ENCODE data around the gene CRTC1. TPM values are rescaled to one million over a fixed set of nuclear protein-coding genes. Genes with fewer than 3 reads are reported as not detected.

Gene CRTC1
- total RNA-seq, 4 donors from 2014 or later, result 12.3 to 15.9 (median 13.1) TPM

DNA sequence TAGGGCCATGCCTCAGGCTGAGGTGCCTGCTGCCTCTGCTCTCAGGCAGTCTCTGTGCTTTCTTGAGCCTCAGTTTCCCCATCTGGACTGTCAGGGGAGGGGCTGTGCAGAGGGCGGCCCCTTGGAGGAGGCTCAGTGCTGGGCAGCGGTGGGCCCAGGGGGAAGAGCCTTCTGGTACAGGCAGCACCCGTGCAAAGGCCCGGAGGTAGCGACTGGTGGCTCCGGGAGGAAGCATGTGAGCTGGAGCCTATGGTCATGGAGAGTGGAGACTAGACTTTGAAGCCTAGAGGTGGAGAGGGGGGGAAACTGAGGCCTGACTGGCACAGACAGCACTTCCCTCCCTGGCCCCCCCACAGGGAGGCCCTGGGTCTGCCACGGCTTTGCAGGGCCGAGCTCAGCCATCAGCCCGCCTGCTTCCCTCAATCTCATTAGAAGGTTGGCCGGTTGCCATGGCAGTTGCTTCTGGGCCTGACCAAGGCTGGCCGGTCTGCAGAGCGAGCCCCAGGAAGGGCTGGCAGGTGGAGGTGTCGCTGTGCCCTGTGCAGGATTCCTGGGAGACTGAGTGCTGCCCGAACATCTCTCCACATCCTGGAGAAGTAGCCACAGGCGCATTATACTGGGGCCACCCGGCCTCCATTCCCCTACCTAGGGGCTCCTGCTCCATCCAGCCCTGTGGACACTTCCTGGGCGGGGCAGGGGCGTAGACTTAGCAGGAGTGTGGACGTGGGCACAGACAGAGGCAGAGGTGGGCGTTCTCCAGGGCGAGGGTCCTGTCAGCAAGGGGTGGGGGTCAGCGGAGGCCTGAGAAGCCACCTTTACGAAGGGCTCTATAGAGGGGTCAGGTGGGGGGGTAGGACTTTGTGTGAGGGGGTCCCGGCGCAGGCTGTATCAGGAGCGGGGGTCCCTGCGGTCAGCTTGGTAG is 53.2 kb downstream of the CRTC1 start:
- intact Hi-C loops (cut with DNase I), result no loop called here
- Histone ChIP-seq H3K27ac (no peak overlapping the region), H3K27me3 (no peaks in the 10 kb centered on the region), H3K4me3 (replicated peaks in 1 of 3) (no peak overlapping the region), H3K9me3 (no peaks in the 10 kb centered on the region), H3K36me3 (no peaks in the 10 kb centered on the region), H3K4me1 (peaks cover 41 to 53% of the 10 kb centered on the region in 2 donors)
- 82 to 86% methylated on average over 21 to 24 of the region's 27 CpGs for WGBS, 2 donors
- TF ChIP-seq, protein P1, sequence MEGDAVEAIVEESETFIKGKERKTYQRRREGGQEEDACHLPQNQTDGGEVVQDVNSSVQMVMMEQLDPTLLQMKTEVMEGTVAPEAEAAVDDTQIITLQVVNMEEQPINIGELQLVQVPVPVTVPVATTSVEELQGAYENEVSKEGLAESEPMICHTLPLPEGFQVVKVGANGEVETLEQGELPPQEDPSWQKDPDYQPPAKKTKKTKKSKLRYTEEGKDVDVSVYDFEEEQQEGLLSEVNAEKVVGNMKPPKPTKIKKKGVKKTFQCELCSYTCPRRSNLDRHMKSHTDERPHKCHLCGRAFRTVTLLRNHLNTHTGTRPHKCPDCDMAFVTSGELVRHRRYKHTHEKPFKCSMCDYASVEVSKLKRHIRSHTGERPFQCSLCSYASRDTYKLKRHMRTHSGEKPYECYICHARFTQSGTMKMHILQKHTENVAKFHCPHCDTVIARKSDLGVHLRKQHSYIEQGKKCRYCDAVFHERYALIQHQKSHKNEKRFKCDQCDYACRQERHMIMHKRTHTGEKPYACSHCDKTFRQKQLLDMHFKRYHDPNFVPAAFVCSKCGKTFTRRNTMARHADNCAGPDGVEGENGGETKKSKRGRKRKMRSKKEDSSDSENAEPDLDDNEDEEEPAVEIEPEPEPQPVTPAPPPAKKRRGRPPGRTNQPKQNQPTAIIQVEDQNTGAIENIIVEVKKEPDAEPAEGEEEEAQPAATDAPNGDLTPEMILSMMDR (IDR thresholded peaks at IDR 0.05), result no peak
- no peak for TF ChIP-seq POLR2A (IDR thresholded peaks at IDR 0.05)
- peak; percentile 64 to 82 for DNase-seq

DNA sequence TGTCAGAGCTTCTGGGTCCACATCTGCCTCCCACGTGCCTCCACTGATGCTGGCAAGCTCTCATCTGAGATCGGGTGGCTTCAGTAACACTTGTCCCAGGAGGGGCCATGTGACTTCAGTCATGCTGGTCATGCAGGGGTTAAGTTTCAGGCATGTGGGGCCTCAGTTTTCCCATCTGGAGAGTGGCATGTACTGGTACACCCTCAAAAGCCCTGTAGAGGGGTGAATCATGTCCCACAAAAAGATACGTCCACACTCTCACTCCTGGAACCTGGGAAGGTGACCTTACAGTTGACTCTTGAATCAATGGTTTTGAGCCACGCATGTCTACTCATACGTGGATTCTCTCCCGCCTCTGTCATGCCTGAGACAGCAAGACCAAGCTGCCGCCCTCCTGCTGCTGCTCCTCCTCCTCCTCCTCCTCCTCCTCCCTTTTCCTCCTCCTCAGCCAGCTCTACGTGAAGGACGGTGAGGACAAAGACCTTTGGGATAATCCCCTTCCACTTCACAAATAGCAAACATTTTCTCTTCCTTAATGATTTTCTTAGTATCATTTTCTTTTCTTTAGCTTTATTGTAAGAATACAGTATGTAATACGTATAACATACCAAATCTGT is 54.0 kb downstream of the CRTC1 start:
- WGBS, 2 donors, result 86% methylated on average over 8 of the region's 10 CpGs
- Histone ChIP-seq H3K27ac (no peak overlapping the region), H3K27me3 (no peaks in the 10 kb centered on the region), H3K36me3 (no peaks in the 10 kb centered on the region), H3K4me3 (replicated peaks in 1 of 3) (no peak overlapping the region), H3K9me3 (no peaks in the 10 kb centered on the region), H3K4me1 (peaks cover 49 to 60% of the 10 kb centered on the region in 2 donors)
- intact Hi-C loops (cut with DNase I), result no loop called here
- TF ChIP-seq POLR2A (IDR thresholded peaks at IDR 0.05), result no peak
- TF ChIP-seq, protein P1 (IDR thresholded peaks at IDR 0.05), result no peak
- no peak for DNase-seq

DNA sequence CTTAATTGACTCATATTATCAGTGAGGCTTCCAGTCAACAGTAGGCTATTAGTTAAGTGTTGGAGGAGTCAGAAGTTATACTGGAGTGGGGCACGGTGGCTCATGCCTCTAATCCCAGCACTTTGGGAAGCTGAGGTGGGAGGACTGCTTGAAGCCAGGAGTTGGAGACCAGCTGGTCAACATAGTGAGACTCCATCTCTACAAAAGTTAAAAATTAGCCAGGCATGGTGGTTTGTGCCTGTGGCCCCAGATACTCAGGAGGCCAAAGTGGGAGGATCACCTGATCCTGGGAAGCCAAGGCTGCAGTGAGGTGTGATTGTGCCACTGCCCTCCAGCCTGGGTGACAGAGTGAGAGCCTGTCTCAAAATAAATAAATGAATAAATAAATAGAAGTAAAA is 54.5 kb downstream of the CRTC1 start:
- intact Hi-C loops (cut with DNase I), result no loop called here
- Histone ChIP-seq H3K27ac (no peak overlapping the region), H3K36me3 (no peaks in the 10 kb centered on the region), H3K4me3 (replicated peaks in 1 of 3) (no peak overlapping the region), H3K9me3 (no peaks in the 10 kb centered on the region), H3K4me1 (peaks cover 52 to 62% of the 10 kb centered on the region in 2 donors), H3K27me3 (no peaks in the 10 kb centered on the region)
- DNase-seq, result no peak
- TF ChIP-seq, protein P1 (IDR thresholded peaks at IDR 0.05), result no peak
- WGBS, 2 donors, result 100% methylated on average over 1 of the region's 1 CpG

DNA sequence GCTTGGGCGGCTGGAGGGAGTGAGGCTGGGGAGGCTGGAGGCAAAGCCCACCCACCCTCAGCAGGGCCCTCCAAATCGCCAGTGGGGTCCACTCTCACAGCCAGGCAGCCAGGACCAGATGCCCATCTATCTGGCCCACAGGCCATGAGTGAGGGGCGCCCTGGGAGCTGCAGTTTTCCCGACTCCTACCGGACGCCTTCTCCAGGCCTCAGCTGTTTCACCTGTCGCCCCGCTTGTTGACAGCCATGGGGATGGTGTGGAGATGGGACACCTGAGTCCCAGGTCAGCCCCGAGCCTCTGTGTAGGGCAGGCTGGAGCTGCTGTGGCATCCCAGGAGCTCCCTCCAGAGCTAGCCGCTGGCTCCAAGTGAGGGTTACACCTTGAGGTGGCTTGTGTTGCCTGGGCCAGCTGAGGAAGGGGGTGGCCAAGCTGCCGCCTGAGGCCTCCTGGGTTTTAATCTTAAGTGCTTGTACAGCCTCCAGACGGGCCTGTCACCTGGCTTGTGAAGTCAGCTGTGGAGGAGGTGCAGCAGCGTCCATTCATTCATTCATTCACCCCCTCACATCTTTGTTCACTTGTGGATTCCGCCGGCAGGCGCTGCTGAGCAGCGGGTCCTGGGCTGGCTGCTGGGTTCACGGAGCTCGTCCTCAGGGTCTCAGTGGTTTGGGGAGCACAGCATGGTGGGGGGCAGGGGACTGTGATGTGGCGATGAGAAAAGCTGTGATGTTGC is 55.6 kb downstream of the CRTC1 start:
- no peak for DNase-seq
- TF ChIP-seq, protein P1 (IDR thresholded peaks at IDR 0.05), result no peak
- no peak for TF ChIP-seq POLR2A (IDR thresholded peaks at IDR 0.05)
- intact Hi-C loops (cut with DNase I), result no loop called here
- Histone ChIP-seq H3K27me3 (no peaks in the 10 kb centered on the region), H3K4me1 (peaks cover 49 to 62% of the 10 kb centered on the region in 2 donors), H3K27ac (no peak overlapping the region), H3K4me3 (replicated peaks in 1 of 3) (no peak overlapping the region), H3K36me3 (no peaks in the 10 kb centered on the region), H3K9me3 (no peaks in the 10 kb centered on the region)
- whole genome bisulfite sequencing, 2 donors, result 96 to 97% methylated on average over 20 of the region's 20 CpGs
